GM19025 (cell line): ENCODE data around the gene RGS17.
A peak's percentile ranks its signal among the peaks of the same experiment; 100 is the strongest.
"Not testable (repeated sequence)": the region's sequence is repeated elsewhere in the genome, so short reads cannot be mapped to it uniquely, and the experiment has no call there.

Source experiments
- ATAC-seq: cut with Tn5 transposase; IDR thresholded peaks from one replicate; pipeline ENCODE4 v1.9.1; 2021; ENCODE audit warnings: mild to moderate bottlenecking, low read depth, moderate library complexity; ENCODE audit not compliant: unreplicated experiment

RGS17 gene

DNA sequence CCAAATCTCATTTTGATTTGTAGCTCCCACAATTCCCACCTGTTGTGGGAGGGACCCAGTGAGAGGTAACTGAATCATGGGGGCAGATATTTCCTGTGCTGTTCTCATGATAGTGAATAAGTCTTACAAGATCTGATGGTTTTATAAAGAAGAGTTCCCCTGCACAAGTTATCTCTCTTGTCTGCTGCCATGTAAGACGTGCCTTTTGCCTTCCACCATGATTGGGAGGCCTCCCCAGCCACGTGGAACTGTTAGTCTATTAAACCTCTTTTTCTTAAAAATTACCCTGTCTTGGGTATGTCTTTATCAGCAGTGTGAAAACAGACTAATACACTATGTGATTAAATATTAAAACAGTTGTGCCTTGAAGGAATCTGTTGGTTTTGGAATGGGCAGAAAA lies 131.5 kb downstream of the RGS17 start:
- not testable (repeated sequence) for ATAC-seq

GRCh38 chr6:152993847-152994246 lies 137.2 kb downstream of the RGS17 start:
- no peak for ATAC-seq

- no peak for ATAC-seq
These were observed 137.7 kb downstream of the RGS17 start for GRCh38 chr6:152993431-152993830.

GRCh38 chr6:152986978-152987377 lies 144.1 kb downstream of the RGS17 start:
- ATAC-seq, result no peak

- ATAC-seq, result not testable (repeated sequence)
These were observed 145.8 kb downstream of the RGS17 start for GRCh38 chr6:152985300-152985699.

GRCh38 chr6:152984513-152984872 lies 146.6 kb downstream of the RGS17 start:
- ATAC-seq, result peak; percentile 11

GRCh38 chr6:152983637-152984512 lies 147.2 kb downstream of the RGS17 start:
- ATAC-seq, result no peak

GRCh38 chr6:152982904-152983636 lies 148.0 kb downstream of the RGS17 start, which contains the start of gene FBXO5:
Gene FBXO5 (minus strand): TSS chr6:152983041. CDS start chr6:152982959, 82 bp downstream.
- ATAC-seq, result peak; percentile 79

GRCh38 chr6:152981989-152982903 lies 148.8 kb downstream of the RGS17 start:
- no peak for ATAC-seq

GRCh38 chr6:152981219-152981618 lies 149.9 kb downstream of the RGS17 start:
- ATAC-seq, result no peak

DNA sequence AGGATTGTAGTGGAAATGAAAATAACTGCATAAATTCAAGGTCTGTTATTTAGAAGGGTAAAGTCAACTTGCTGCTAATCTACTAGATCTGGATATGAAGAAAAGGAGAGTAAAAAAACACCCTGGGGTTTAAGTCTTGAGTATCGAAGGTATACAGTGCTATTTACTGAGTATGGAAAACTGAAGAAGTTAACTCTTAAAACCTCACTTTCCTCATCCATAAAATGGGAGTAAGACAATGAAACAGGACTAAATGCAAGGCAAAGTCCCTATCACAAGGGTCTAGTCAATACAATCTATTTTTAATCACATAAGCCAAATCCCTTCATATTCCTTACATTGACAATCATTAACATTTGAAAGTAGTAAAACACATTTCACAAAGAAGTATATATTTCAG lies 150.4 kb downstream of the RGS17 start:
- ATAC-seq, result no peak

GRCh38 chr6:152979116-152979515 lies 152.0 kb downstream of the RGS17 start:
- ATAC-seq, result no peak

DNA sequence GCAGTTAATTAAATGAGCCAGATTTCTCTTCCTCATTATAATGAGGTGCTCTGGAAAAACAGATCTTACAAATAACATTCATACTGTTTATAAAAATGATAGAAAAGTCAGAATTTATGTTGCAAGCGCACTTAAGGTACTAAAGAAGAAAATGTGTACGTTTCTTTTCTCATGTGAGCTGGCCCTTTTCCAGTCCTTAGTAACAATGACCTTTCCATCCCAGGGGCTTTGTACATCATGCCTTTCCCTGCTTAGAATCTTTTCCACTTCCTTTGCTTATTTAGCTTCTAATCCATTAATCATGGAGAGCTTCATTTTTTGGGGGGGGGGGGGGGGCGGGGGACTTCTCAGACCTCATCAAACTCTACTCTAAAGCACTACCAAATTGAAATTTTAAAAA lies 153.0 kb downstream of the RGS17 start:
- no peak for ATAC-seq

GRCh38 chr6:152977556-152977955 lies 153.5 kb downstream of the RGS17 start:
- ATAC-seq, result no peak

- ATAC-seq, result no peak
These were observed 154.3 kb downstream of the RGS17 start for GRCh38 chr6:152976749-152977148.

DNA sequence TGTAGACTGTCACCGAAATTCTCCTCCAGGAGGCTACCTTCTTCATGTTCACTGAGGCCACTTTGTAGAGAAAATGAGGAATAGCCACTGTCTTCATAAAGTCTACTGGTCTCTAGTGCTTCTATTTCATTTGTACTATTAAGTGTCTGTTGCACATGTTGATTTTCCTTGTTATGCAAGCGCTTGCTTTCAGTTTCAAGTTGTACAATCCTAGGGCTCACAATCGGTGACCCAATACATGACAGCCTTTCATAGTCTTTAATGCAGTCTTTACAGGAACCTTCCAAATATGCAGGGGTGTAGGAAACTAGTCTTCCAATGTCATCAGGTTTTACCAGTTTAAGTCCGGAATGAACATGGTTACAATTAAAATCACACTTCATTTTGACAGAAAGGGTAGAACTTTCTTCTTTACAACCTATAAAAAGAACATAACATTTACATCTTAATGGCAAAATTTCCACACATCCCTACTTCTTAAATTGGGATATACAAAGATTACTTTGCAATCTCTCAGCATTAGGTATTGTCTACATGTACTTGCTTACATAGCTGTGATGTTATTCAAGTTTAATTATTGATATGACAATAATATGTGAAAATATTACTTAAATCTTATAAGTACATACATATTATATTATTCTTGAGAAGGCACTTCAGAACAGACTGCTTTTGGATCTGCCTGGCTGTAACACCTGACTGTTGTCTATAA lies 155.7 kb downstream of the RGS17 start:
- ATAC-seq, result no peak

DNA sequence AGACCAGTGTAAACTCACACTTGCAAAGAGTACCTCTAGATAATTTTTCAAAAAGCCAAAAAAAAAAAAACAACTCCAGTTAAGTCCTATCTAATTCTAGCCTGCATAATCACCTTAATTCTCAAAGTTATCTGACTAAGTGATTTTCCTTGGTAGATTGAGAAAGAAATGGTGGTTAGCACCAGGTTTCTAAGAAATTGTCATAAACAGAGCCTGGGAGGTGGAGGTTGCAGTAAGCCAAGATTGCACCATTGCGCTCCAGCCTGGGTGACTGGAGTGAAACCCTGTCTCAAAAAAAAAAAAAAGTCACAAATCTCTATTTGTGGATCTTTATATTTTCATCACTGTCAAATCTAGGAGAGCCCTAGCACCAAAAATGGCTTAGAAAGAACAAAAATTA lies 157.2 kb downstream of the RGS17 start:
- ATAC-seq, result no peak

DNA sequence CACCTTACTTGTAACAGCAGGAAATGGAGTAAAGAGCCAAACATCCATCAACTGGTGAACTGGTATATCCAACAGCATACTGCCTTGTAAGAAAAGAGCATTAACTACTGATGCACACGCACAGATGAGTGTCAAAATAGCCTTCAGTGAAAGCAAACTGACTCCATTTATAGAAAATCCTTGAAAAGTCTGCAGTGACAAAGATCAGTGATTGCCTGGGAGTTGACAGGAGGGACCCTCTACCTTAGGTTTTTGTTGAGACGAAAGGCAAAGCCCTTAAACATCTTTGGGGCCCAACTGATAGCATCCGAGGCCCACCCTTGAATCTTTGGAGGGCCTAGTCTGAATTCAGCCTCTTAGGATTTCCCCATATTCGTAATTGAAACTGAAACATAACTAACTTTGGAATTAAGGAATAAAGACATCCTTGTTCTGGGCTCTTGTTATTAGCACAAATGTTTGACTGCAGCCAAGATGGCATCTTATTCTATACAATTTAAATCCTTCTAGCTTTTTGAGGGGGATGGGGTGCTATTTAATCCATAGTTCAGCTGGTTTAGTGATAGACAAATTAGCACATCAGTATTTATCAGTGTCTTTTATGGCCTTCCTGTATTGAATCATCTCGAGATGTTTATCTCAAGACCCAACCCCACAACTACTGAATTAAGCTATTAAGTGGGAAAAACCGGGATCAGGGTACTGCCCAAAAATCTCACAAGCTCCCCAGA lies 161.2 kb downstream of the RGS17 start:
- no peak for ATAC-seq

DNA sequence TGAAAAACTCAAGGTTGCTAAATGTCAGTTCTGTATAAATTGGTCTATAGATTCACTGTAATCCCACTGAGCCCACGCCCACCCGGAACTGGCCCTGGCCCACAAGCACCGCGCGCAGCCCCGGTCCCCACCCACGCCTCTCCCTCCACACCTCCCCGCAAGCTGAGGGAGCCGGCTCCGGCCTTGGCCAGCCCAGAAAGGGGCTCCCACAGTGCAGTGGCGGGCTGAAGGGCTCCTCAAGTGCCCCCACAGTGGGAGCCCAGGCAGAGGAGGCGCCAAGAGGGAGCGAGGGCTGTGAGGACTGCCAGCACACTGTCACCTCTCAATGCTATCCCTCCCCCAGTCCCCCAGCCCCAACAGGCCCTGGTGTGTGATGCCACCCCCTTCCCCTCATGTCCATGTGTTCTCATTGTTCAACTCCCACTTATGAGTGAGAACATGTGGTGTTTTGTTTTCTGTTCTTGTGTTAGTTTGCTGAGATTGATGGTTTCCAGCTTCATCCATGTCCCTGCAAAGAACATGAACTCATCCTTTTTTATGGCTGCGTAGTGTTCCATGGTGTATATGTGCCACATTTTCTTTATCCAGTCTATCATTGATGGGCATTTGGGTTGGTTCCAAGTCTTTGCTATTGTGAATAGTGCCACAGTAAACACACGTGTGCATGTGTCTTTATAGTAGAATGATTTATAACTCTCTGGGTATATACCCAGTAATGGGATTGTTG lies 164.8 kb downstream of the RGS17 start:
- not testable (repeated sequence) for ATAC-seq
